NCI-H1930 (cell line): ENCODE results near the gene DYRK2.
"Not testable (repeated sequence)": the region's sequence is repeated elsewhere in the genome, so short reads cannot be mapped to it uniquely, and the experiment has no call there.

Experiments
- DNase-seq, 2 experiments: peaks; one replicate each; lab custom pipeline; 2025; lab: John Stamatoyannopoulos, UW

Gene DYRK2

GRCh38 chr12:67671419-67671818 is 22.9 kb downstream of the DYRK2 start:
- DNase-seq, result no peak

GRCh38 chr12:67671892-67672291 is 23.3 kb downstream of the DYRK2 start:
- DNase-seq, result no peak

- DNase-seq, result not testable (repeated sequence)
Observed at GRCh38 chr12:67672507-67672906, 24.0 kb downstream of the DYRK2 start.

GRCh38 chr12:67673509-67673908 is 25.0 kb downstream of the DYRK2 start:
- DNase-seq, result not testable (repeated sequence)

- no peak for DNase-seq
Observed at GRCh38 chr12:67674417-67674816, 25.9 kb downstream of the DYRK2 start.

GRCh38 chr12:67676624-67677023 is 28.1 kb downstream of the DYRK2 start:
- no peak for DNase-seq

- no peak for DNase-seq
Observed at GRCh38 chr12:67677166-67677565, 28.6 kb downstream of the DYRK2 start.

GRCh38 chr12:67681105-67681778 is 32.7 kb downstream of the DYRK2 start:
- no peak for DNase-seq

- DNase-seq, result no peak
Observed at GRCh38 chr12:67681941-67682620, 33.5 kb downstream of the DYRK2 start.

- no peak for DNase-seq
Observed at GRCh38 chr12:67689385-67689784, 40.8 kb downstream of the DYRK2 start.

GRCh38 chr12:67690656-67691055 is 42.1 kb downstream of the DYRK2 start:
- no peak for DNase-seq

- DNase-seq, result no peak
Observed at GRCh38 chr12:67691220-67691619, 42.7 kb downstream of the DYRK2 start.

GRCh38 chr12:67692135-67692534 is 43.6 kb downstream of the DYRK2 start:
- no peak for DNase-seq

GRCh38 chr12:67692966-67693365 is 44.4 kb downstream of the DYRK2 start:
- no peak for DNase-seq

- no peak for DNase-seq
Observed at GRCh38 chr12:67693894-67694293, 45.3 kb downstream of the DYRK2 start.

- no peak for DNase-seq
Observed at GRCh38 chr12:67694306-67694900, 45.9 kb downstream of the DYRK2 start.

GRCh38 chr12:67695974-67696373 is 47.4 kb downstream of the DYRK2 start:
- DNase-seq, result no peak

- DNase-seq, result no peak
Observed at GRCh38 chr12:67697443-67697842, 48.9 kb downstream of the DYRK2 start.

GRCh38 chr12:67697967-67698366 is 49.4 kb downstream of the DYRK2 start:
- DNase-seq, result no peak

GRCh38 chr12:67698672-67699581 is 50.4 kb downstream of the DYRK2 start:
- no peak for DNase-seq

GRCh38 chr12:67701121-67701520 is 52.6 kb downstream of the DYRK2 start:
- DNase-seq, result no peak

GRCh38 chr12:67702136-67702535 is 53.6 kb downstream of the DYRK2 start:
- DNase-seq, result no peak
